ENCODE results near the gene CACNG3. TPM values are rescaled to one million over a fixed set of nuclear protein-coding genes. Genes with fewer than 3 reads are reported as not detected.

Gene CACNG3
- total RNA-seq, result not detected
- not detected for polyA plus RNA-seq

GRCh38 chr16:24255456-24256371 lies at the start of gene CACNG3:
TSS of gene CACNG3 (plus strand) at chr16:24256335. CDS start at chr16:24256755, 420 bp downstream.
- peaks cover 60% of the 10 kb centered on the region for H3K27me3 Mint-ChIP-seq
- Histone ChIP-seq H3K4me3 (ENCODE audit: low read depth, low read length) (no peak within 1 kb of the TSS), H3K9me3 (ENCODE audit: control insufficient read depth in 2 of 2, low read length in 2 of 2) (no peaks in the 10 kb centered on the region), H3K27me3 (ENCODE audit: control insufficient read depth, insufficient read depth, low read length) (peaks cover 34% of the 10 kb centered on the region), H3K4me1 (ENCODE audit: control insufficient read depth, insufficient read depth, low read length, poor library complexity, severe bottlenecking) (peaks cover 5% of the 10 kb centered on the region), H3K27ac (ENCODE audit: insufficient read depth, low read length, poor library complexity, severe bottlenecking) (no peak within 1 kb of the TSS), H3K36me3 (ENCODE audit: control insufficient read depth, insufficient read depth, low read length) (no peaks in the 10 kb centered on the region)
- peaks cover 0 to 1% (median 0%) of the 10 kb centered on the region in 7 donors for H3K9me3 Mint-ChIP-seq
- peaks cover 0 to 11% (median 0%) of the 10 kb centered on the region in 4 donors for H3K4me1 Mint-ChIP-seq
- H3K36me3 Mint-ChIP-seq, result no peaks in the 10 kb centered on the region
- H3K27ac Mint-ChIP-seq, result no peak within 1 kb of the TSS
- DNase-seq (peak; percentile 2 to 66 (median 27)), ATAC-seq (ENCODE audit: low read depth in 2 of 2) (no peak)
- no peak within 1 kb of the TSS for H3K4me3 Mint-ChIP-seq

- no peak overlapping the region for H3K27ac ChIP-seq (ENCODE audit: insufficient read depth, low read length, poor library complexity, severe bottlenecking)
Measured at GRCh38 chr16:24206926-24207325, 49.2 kb upstream of the CACNG3 start.

GRCh38 chr16:24208710-24209109 lies 47.4 kb upstream of the CACNG3 start:
- DNase-seq, result no peak
- Mint-ChIP-seq H3K36me3 (peaks cover 63% of the 10 kb centered on the region), H3K4me3 (no peak overlapping the region), H3K4me1 (peaks cover 0 to 4% (median 0%) of the 10 kb centered on the region in 4 donors), H3K27me3 (no peaks in the 10 kb centered on the region), H3K27ac (no peak overlapping the region), H3K9me3 (peaks cover 0 to 3% (median 0%) of the 10 kb centered on the region in 7 donors)
- Histone ChIP-seq H3K36me3 (ENCODE audit: control insufficient read depth, insufficient read depth, low read length) (peaks cover 37% of the 10 kb centered on the region), H3K27ac (ENCODE audit: insufficient read depth, low read length, poor library complexity, severe bottlenecking) (no peak overlapping the region), H3K27me3 (ENCODE audit: control insufficient read depth, insufficient read depth, low read length) (no peaks in the 10 kb centered on the region), H3K9me3 (ENCODE audit: control insufficient read depth in 2 of 2, low read length in 2 of 2) (no peaks in the 10 kb centered on the region), H3K4me3 (ENCODE audit: low read depth, low read length) (no peak overlapping the region), H3K4me1 (ENCODE audit: control insufficient read depth, insufficient read depth, low read length, poor library complexity, severe bottlenecking) (no peaks in the 10 kb centered on the region)
- no peak for ATAC-seq (ENCODE audit: low read depth in 2 of 2)

More at GRCh38 chr16:24206926-24207325, 49.2 kb upstream of the CACNG3 start:
- no peak overlapping the region for H3K4me3 ChIP-seq (ENCODE audit: low read depth, low read length)
- H3K4me1 Mint-ChIP-seq, result peaks cover 0 to 2% (median 0%) of the 10 kb centered on the region in 4 donors
- peaks cover 40% of the 10 kb centered on the region for H3K36me3 ChIP-seq (ENCODE audit: control insufficient read depth, insufficient read depth, low read length)
- no peak overlapping the region for H3K4me3 Mint-ChIP-seq
- peaks cover 0 to 3% (median 0%) of the 10 kb centered on the region in 7 donors for H3K9me3 Mint-ChIP-seq
- H3K9me3 ChIP-seq (ENCODE audit: control insufficient read depth in 2 of 2, low read length in 2 of 2), result no peaks in the 10 kb centered on the region
- ATAC-seq (ENCODE audit: low read depth in 2 of 2) (no peak), DNase-seq (no peak)
- no peaks in the 10 kb centered on the region for H3K27me3 ChIP-seq (ENCODE audit: control insufficient read depth, insufficient read depth, low read length)
- H3K27ac Mint-ChIP-seq, result no peak overlapping the region
- H3K4me1 ChIP-seq (ENCODE audit: control insufficient read depth, insufficient read depth, low read length, poor library complexity, severe bottlenecking), result no peaks in the 10 kb centered on the region
- H3K27me3 Mint-ChIP-seq, result no peaks in the 10 kb centered on the region
- peaks cover 68% of the 10 kb centered on the region for H3K36me3 Mint-ChIP-seq

GRCh38 chr16:24214992-24215391 lies 41.1 kb upstream of the CACNG3 start:
- H3K9me3 Mint-ChIP-seq, result peaks cover 0 to 2% (median 0%) of the 10 kb centered on the region in 7 donors
- no peaks in the 10 kb centered on the region for H3K27me3 ChIP-seq (ENCODE audit: control insufficient read depth, insufficient read depth, low read length)
- no peak for DNase-seq
- H3K9me3 ChIP-seq (ENCODE audit: control insufficient read depth in 2 of 2, low read length in 2 of 2), result no peaks in the 10 kb centered on the region
- H3K27ac Mint-ChIP-seq, result no peak overlapping the region
- H3K4me3 Mint-ChIP-seq, result no peak overlapping the region
- H3K4me3 ChIP-seq (ENCODE audit: low read depth, low read length), result no peak overlapping the region
- peaks cover 55% of the 10 kb centered on the region for H3K36me3 Mint-ChIP-seq
- H3K36me3 ChIP-seq (ENCODE audit: control insufficient read depth, insufficient read depth, low read length), result peaks cover 32% of the 10 kb centered on the region
- no peaks in the 10 kb centered on the region for H3K4me1 ChIP-seq (ENCODE audit: control insufficient read depth, insufficient read depth, low read length, poor library complexity, severe bottlenecking)
- H3K27me3 Mint-ChIP-seq, result no peaks in the 10 kb centered on the region
- ATAC-seq (ENCODE audit: low read depth in 2 of 2), result no peak
- no peak overlapping the region for H3K27ac ChIP-seq (ENCODE audit: insufficient read depth, low read length, poor library complexity, severe bottlenecking)
- H3K4me1 Mint-ChIP-seq, result peaks cover 0 to 4% (median 0%) of the 10 kb centered on the region in 4 donors

GRCh38 chr16:24216961-24217360 lies 39.2 kb upstream of the CACNG3 start:
- Histone ChIP-seq H3K4me1 (ENCODE audit: control insufficient read depth, insufficient read depth, low read length, poor library complexity, severe bottlenecking) (no peaks in the 10 kb centered on the region), H3K27me3 (ENCODE audit: control insufficient read depth, insufficient read depth, low read length) (no peaks in the 10 kb centered on the region), H3K36me3 (ENCODE audit: control insufficient read depth, insufficient read depth, low read length) (peaks cover 41% of the 10 kb centered on the region), H3K9me3 (ENCODE audit: control insufficient read depth in 2 of 2, low read length in 2 of 2) (no peaks in the 10 kb centered on the region), H3K4me3 (ENCODE audit: low read depth, low read length) (no peak overlapping the region), H3K27ac (ENCODE audit: insufficient read depth, low read length, poor library complexity, severe bottlenecking) (no peak overlapping the region)
- Mint-ChIP-seq H3K36me3 (peaks cover 62% of the 10 kb centered on the region), H3K9me3 (peaks cover 0 to 7% (median 0%) of the 10 kb centered on the region in 7 donors), H3K27ac (no peak overlapping the region), H3K4me1 (peaks cover 0 to 1% (median 0%) of the 10 kb centered on the region in 4 donors), H3K4me3 (peak overlapping the region in 1 of 4 donors; percentile 4), H3K27me3 (no peaks in the 10 kb centered on the region)
- DNase-seq, result no peak
- ATAC-seq (ENCODE audit: low read depth in 2 of 2), result no peak

GRCh38 chr16:24217461-24217860 lies 38.7 kb upstream of the CACNG3 start:
- ATAC-seq (ENCODE audit: low read depth in 2 of 2) (no peak), DNase-seq (no peak)
- Mint-ChIP-seq H3K9me3 (peaks cover 0 to 11% (median 0%) of the 10 kb centered on the region in 7 donors), H3K4me3 (no peak overlapping the region), H3K36me3 (peaks cover 60% of the 10 kb centered on the region), H3K4me1 (no peaks in the 10 kb centered on the region), H3K27ac (no peak overlapping the region), H3K27me3 (no peaks in the 10 kb centered on the region)
- H3K4me3 ChIP-seq (ENCODE audit: low read depth, low read length), result no peak overlapping the region
- H3K4me1 ChIP-seq (ENCODE audit: control insufficient read depth, insufficient read depth, low read length, poor library complexity, severe bottlenecking), result no peaks in the 10 kb centered on the region
- peaks cover 43% of the 10 kb centered on the region for H3K36me3 ChIP-seq (ENCODE audit: control insufficient read depth, insufficient read depth, low read length)
- no peaks in the 10 kb centered on the region for H3K9me3 ChIP-seq (ENCODE audit: control insufficient read depth in 2 of 2, low read length in 2 of 2)
- no peak overlapping the region for H3K27ac ChIP-seq (ENCODE audit: insufficient read depth, low read length, poor library complexity, severe bottlenecking)
- no peaks in the 10 kb centered on the region for H3K27me3 ChIP-seq (ENCODE audit: control insufficient read depth, insufficient read depth, low read length)

GRCh38 chr16:24218299-24218698 lies 37.8 kb upstream of the CACNG3 start:
- no peaks in the 10 kb centered on the region for H3K4me1 ChIP-seq (ENCODE audit: control insufficient read depth, insufficient read depth, low read length, poor library complexity, severe bottlenecking)
- peaks cover 0 to 14% (median 0%) of the 10 kb centered on the region in 7 donors for H3K9me3 Mint-ChIP-seq
- H3K36me3 ChIP-seq (ENCODE audit: control insufficient read depth, insufficient read depth, low read length), result peaks cover 40% of the 10 kb centered on the region
- no peaks in the 10 kb centered on the region for H3K27me3 Mint-ChIP-seq
- DNase-seq (no peak), ATAC-seq (ENCODE audit: low read depth in 2 of 2) (no peak)
- H3K27ac Mint-ChIP-seq, result no peak overlapping the region
- peaks cover 54% of the 10 kb centered on the region for H3K36me3 Mint-ChIP-seq
- H3K27me3 ChIP-seq (ENCODE audit: control insufficient read depth, insufficient read depth, low read length), result no peaks in the 10 kb centered on the region
- no peaks in the 10 kb centered on the region for H3K4me1 Mint-ChIP-seq
- H3K4me3 Mint-ChIP-seq, result no peak overlapping the region
- H3K9me3 ChIP-seq (ENCODE audit: control insufficient read depth in 2 of 2, low read length in 2 of 2), result no peaks in the 10 kb centered on the region
- no peak overlapping the region for H3K27ac ChIP-seq (ENCODE audit: insufficient read depth, low read length, poor library complexity, severe bottlenecking)
- H3K4me3 ChIP-seq (ENCODE audit: low read depth, low read length), result no peak overlapping the region
